ENCODE measurements around the gene ARHGAP15.

ARHGAP15 gene

DNA sequence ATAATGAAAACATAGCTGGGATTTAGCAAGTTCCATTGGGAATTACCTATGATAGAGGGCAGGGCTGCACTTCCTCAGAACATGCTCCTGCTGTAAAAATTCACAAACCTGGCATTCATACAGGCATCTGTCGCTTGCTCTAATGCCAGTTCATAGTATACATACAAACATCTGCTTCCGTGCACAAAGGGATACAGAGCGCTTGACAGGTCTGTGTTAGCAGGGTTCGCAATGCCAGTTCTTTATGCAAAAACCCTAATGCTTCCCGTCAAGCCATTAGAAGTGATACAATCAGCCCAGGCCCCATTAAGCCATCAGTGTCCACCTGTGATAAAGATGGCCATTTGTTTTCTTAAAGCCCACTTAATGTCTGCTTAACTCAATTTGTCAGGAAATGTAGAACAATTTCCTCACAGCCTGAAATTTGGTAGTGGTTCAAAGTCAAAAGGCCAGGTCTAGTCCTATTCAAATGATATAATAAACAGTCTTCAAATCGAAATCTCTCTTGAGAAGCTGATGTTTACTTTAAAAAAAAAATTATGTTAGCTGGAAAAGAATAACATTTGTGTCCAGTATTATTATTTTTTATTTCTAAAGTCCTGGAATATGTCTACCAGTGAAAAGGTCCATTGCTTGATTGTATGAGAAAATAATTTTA is 556.3 kb downstream of the ARHGAP15 start:
- TF ChIP-seq FOXM1 (IDR thresholded peaks at IDR 0.05; ENCODE audit: borderline replicate concordance, low read depth) (no peak), CREB1 (IDR thresholded peaks at IDR 0.05; ENCODE audit: low read depth) (no peak), RAD21 (IDR thresholded peaks at IDR 0.05; ENCODE audit: low read depth) (no peak), EP300 (IDR thresholded peaks at IDR 0.05; ENCODE audit: borderline replicate concordance) (no peak), ZBTB7A (IDR thresholded peaks at IDR 0.05; ENCODE audit: low read depth) (no peak), NFIC (IDR thresholded peaks at IDR 0.05) (no peak), CEBPB (IDR thresholded peaks at IDR 0.05) (no peak), YY1 (IDR thresholded peaks at IDR 0.05; ENCODE audit: low read depth) (no peak), TCF12 (IDR thresholded peaks at IDR 0.05; ENCODE audit: low read depth) (no peak), TEAD4 (IDR thresholded peaks at IDR 0.05) (no peak), TAF1 (IDR thresholded peaks at IDR 0.05; ENCODE audit: low read depth) (no peak), EGR1 (IDR thresholded peaks at IDR 0.05) (no peak)
- TF ChIP-seq, protein P1, sequence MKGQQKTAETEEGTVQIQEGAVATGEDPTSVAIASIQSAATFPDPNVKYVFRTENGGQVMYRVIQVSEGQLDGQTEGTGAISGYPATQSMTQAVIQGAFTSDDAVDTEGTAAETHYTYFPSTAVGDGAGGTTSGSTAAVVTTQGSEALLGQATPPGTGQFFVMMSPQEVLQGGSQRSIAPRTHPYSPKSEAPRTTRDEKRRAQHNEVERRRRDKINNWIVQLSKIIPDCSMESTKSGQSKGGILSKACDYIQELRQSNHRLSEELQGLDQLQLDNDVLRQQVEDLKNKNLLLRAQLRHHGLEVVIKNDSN (IDR thresholded peaks at IDR 0.05): no peak
- TF ChIP-seq, protein P2, sequence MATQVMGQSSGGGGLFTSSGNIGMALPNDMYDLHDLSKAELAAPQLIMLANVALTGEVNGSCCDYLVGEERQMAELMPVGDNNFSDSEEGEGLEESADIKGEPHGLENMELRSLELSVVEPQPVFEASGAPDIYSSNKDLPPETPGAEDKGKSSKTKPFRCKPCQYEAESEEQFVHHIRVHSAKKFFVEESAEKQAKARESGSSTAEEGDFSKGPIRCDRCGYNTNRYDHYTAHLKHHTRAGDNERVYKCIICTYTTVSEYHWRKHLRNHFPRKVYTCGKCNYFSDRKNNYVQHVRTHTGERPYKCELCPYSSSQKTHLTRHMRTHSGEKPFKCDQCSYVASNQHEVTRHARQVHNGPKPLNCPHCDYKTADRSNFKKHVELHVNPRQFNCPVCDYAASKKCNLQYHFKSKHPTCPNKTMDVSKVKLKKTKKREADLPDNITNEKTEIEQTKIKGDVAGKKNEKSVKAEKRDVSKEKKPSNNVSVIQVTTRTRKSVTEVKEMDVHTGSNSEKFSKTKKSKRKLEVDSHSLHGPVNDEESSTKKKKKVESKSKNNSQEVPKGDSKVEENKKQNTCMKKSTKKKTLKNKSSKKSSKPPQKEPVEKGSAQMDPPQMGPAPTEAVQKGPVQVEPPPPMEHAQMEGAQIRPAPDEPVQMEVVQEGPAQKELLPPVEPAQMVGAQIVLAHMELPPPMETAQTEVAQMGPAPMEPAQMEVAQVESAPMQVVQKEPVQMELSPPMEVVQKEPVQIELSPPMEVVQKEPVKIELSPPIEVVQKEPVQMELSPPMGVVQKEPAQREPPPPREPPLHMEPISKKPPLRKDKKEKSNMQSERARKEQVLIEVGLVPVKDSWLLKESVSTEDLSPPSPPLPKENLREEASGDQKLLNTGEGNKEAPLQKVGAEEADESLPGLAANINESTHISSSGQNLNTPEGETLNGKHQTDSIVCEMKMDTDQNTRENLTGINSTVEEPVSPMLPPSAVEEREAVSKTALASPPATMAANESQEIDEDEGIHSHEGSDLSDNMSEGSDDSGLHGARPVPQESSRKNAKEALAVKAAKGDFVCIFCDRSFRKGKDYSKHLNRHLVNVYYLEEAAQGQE (IDR thresholded peaks at IDR 0.05; ENCODE audit: low read depth): no peak
- TF ChIP-seq, protein P3, sequence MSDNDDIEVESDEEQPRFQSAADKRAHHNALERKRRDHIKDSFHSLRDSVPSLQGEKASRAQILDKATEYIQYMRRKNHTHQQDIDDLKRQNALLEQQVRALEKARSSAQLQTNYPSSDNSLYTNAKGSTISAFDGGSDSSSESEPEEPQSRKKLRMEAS (IDR thresholded peaks at IDR 0.05): no peak

DNA sequence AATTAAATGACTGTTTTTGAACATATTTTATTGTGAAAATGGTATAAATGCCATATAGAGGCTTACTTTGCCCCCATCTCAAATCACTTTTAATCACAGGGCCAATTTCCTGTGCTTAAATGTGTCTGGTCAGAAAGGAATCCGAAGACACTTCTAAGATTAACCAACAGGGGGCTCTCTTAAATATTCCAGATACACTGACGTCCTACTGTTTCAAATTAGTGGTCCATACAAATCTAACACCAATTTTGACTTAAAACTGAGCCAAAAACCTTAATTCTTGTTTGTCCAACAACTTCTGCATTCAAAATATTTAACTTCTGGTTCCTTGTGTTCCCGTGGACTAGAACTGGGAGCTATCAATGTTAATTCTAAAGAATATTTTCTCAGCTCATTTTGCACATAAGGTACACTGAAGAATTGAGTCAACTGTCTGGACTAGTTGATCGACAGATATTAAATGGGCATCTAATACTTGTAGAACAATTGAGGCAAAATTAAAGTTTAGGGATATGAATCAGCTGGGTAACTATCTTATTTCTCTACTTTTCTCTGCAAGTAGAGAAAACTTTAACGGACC is 557.5 kb downstream of the ARHGAP15 start:
- TF ChIP-seq RAD21 (IDR thresholded peaks at IDR 0.05; ENCODE audit: low read depth): peak; percentile 53
- TF ChIP-seq, protein P3 (IDR thresholded peaks at IDR 0.05): no peak
- TF ChIP-seq, protein P2 (IDR thresholded peaks at IDR 0.05; ENCODE audit: low read depth): no peak

DNA sequence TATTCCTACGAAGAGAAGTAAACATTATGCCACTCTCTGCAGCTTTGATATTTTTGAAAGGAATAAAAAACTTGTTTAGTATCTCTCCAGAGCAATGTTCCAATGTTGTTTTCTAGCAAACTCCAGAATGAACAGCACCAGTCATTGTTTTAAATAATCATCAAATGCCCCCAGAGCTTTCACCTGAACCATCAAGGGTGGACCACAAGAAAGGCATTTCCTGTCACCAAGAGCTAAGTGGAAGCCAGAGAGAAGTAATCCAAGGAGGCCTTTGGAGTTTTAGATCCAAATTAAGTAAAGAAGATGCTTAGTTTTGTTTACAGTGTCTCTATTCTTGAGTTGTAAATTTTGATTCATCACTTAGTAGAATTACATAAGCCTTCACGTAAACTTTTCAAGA is 559.0 kb downstream of the ARHGAP15 start:
- TF ChIP-seq, protein P1 (IDR thresholded peaks at IDR 0.05): no peak

DNA sequence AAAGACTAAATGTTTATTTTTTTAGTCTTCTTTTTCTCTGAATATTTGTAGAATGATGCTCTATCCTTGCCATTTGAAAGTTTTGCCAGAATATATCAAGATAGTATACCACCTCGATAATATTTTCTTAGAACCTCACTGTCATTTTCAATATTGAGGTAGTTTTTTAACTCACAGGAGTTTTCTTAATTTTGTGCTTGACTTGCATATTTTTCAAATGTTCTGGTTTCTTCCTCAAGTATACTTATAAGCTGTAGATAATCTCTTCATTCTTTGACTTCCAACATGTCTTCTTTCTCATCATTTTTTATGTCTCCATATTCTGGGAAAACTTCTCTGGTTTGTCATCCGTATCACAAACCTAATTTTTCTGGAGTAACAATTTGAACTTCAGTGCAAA is 559.6 kb downstream of the ARHGAP15 start:
- TF ChIP-seq, protein P1 (IDR thresholded peaks at IDR 0.05): no peak
- no peak for TF ChIP-seq EP300 (IDR thresholded peaks at IDR 0.05; ENCODE audit: borderline replicate concordance)
- TF ChIP-seq TCF12 (IDR thresholded peaks at IDR 0.05; ENCODE audit: low read depth): no peak
- TF ChIP-seq TAF1 (IDR thresholded peaks at IDR 0.05; ENCODE audit: low read depth): no peak
- no peak for TF ChIP-seq CREB1 (IDR thresholded peaks at IDR 0.05; ENCODE audit: low read depth)
- no peak for TF ChIP-seq YY1 (IDR thresholded peaks at IDR 0.05; ENCODE audit: low read depth)
- no peak for TF ChIP-seq ZBTB7A (IDR thresholded peaks at IDR 0.05; ENCODE audit: low read depth)

DNA sequence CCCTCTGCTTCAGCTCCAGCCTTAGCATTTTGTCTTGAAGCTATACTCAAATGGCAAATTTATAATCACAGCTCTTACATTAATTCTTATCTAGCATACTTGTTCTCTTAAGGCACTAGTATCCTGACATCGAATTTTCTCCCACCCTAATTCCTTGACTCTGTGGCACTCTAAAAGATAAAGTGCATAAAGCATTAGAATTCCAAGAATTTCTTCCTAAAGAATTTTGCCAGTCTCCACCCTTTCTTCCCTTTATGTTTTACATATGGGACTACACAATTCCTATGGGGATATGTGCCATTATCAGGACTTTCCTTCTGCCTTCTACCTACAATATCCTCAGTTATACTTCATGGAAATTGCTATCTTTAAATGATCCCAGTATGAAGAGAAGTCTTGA is 560.3 kb downstream of the ARHGAP15 start:
- TF ChIP-seq YY1 (IDR thresholded peaks at IDR 0.05; ENCODE audit: low read depth) (no peak), EGR1 (IDR thresholded peaks at IDR 0.05) (no peak), TEAD4 (IDR thresholded peaks at IDR 0.05) (no peak), EP300 (IDR thresholded peaks at IDR 0.05; ENCODE audit: borderline replicate concordance) (no peak), RAD21 (IDR thresholded peaks at IDR 0.05; ENCODE audit: low read depth) (no peak)
- TF ChIP-seq, protein P2 (IDR thresholded peaks at IDR 0.05; ENCODE audit: low read depth): no peak

All from Ishikawa (cell line).